ENCODE results near the gene CNNM3. TPM values are rescaled to one million over a fixed set of nuclear protein-coding genes. Genes with fewer than 3 reads are reported as not detected.

Gene CNNM3
- total RNA-seq, 2 donors from 2014 or later: 17.9 to 22.0 TPM

- Mint-ChIP-seq H3K36me3 (ENCODE audit: low read depth) (peaks cover 10% of the 10 kb centered on the region), H3K9me3 (no peaks in the 10 kb centered on the region), H3K27ac (peak overlapping the region; percentile 85), H3K4me1 (peaks cover 5% of the 10 kb centered on the region), H3K4me3 (peak overlapping the region; percentile 77), H3K27me3 (peaks cover 2% of the 10 kb centered on the region)
- ATAC-seq (replicated peaks): no peak
Measured at GRCh38 chr2:96866986-96867755, 51.1 kb downstream of the CNNM3 start.

- Mint-ChIP-seq H3K4me3 (peak overlapping the region; percentile 77), H3K27ac (peak overlapping the region; percentile 85), H3K36me3 (ENCODE audit: low read depth) (peaks cover 4% of the 10 kb centered on the region), H3K9me3 (no peaks in the 10 kb centered on the region), H3K4me1 (peaks cover 7% of the 10 kb centered on the region), H3K27me3 (peaks cover 2% of the 10 kb centered on the region)
- peak; percentile 33 for ATAC-seq (replicated peaks)
Measured at GRCh38 chr2:96867756-96868554, 51.9 kb downstream of the CNNM3 start.

GRCh38 chr2:96868555-96869280, 52.6 kb downstream of the CNNM3 start:
- H3K4me3 Mint-ChIP-seq: peak overlapping the region; percentile 77
- ATAC-seq (replicated peaks): peak; percentile 59
- no peaks in the 10 kb centered on the region for H3K36me3 Mint-ChIP-seq (ENCODE audit: low read depth)
- H3K27ac Mint-ChIP-seq: peak overlapping the region; percentile 85
- peaks cover 2% of the 10 kb centered on the region for H3K27me3 Mint-ChIP-seq
- H3K9me3 Mint-ChIP-seq: no peaks in the 10 kb centered on the region
- peaks cover 12% of the 10 kb centered on the region for H3K4me1 Mint-ChIP-seq

- peak; percentile 4 for ATAC-seq (replicated peaks)
- H3K4me3 Mint-ChIP-seq: no peak overlapping the region
Measured at GRCh38 chr2:96869281-96869821, 53.3 kb downstream of the CNNM3 start.

GRCh38 chr2:96869822-96870625, 54.0 kb downstream of the CNNM3 start, which contains the start of gene SEMA4C:
Gene SEMA4C (minus strand): TSS chr2:96870080. CDS start chr2:96867886, 2,194 bp downstream.
- Mint-ChIP-seq H3K9me3 (no peaks in the 10 kb centered on the region), H3K4me3 (peak within 1 kb of the TSS; percentile 73), H3K36me3 (ENCODE audit: low read depth) (no peaks in the 10 kb centered on the region), H3K4me1 (peaks cover 15% of the 10 kb centered on the region), H3K27me3 (peaks cover 2% of the 10 kb centered on the region), H3K27ac (peak within 1 kb of the TSS; percentile 74)
- ATAC-seq (replicated peaks): peak; percentile 19

More at GRCh38 chr2:96869281-96869821, 53.3 kb downstream of the CNNM3 start:
- Mint-ChIP-seq H3K4me1 (peaks cover 14% of the 10 kb centered on the region), H3K27me3 (peaks cover 2% of the 10 kb centered on the region), H3K9me3 (no peaks in the 10 kb centered on the region), H3K36me3 (ENCODE audit: low read depth) (no peaks in the 10 kb centered on the region), H3K27ac (no peak overlapping the region)

GRCh38 chr2:96870626-96871255, 54.7 kb downstream of the CNNM3 start:
- H3K9me3 Mint-ChIP-seq: no peaks in the 10 kb centered on the region
- ATAC-seq (replicated peaks): peak; percentile 45

GRCh38 chr2:96872591-96873349, 56.7 kb downstream of the CNNM3 start:
- Mint-ChIP-seq H3K27ac (no peak overlapping the region), H3K36me3 (ENCODE audit: low read depth) (no peaks in the 10 kb centered on the region), H3K9me3 (no peaks in the 10 kb centered on the region), H3K27me3 (peaks cover 2% of the 10 kb centered on the region), H3K4me1 (peaks cover 15% of the 10 kb centered on the region), H3K4me3 (no peak overlapping the region)
- no peak for ATAC-seq (replicated peaks)

More at GRCh38 chr2:96870626-96871255, 54.7 kb downstream of the CNNM3 start:
- H3K4me1 Mint-ChIP-seq: peaks cover 15% of the 10 kb centered on the region
- peaks cover 2% of the 10 kb centered on the region for H3K27me3 Mint-ChIP-seq
- no peaks in the 10 kb centered on the region for H3K36me3 Mint-ChIP-seq (ENCODE audit: low read depth)
- peak overlapping the region; percentile 74 for H3K27ac Mint-ChIP-seq
- peak overlapping the region; percentile 73 for H3K4me3 Mint-ChIP-seq

GRCh38 chr2:96873651-96874096, 57.6 kb downstream of the CNNM3 start:
- Mint-ChIP-seq H3K36me3 (ENCODE audit: low read depth) (no peaks in the 10 kb centered on the region), H3K4me3 (peak overlapping the region; percentile 37), H3K4me1 (peaks cover 15% of the 10 kb centered on the region), H3K27ac (peak overlapping the region; percentile 42), H3K9me3 (no peaks in the 10 kb centered on the region), H3K27me3 (peaks cover 2% of the 10 kb centered on the region)
- no peak for ATAC-seq (replicated peaks)

- Mint-ChIP-seq H3K4me1 (peaks cover 15% of the 10 kb centered on the region), H3K36me3 (ENCODE audit: low read depth) (no peaks in the 10 kb centered on the region), H3K9me3 (no peaks in the 10 kb centered on the region), H3K27ac (peak overlapping the region; percentile 42), H3K27me3 (peaks cover 2% of the 10 kb centered on the region), H3K4me3 (peak overlapping the region; percentile 37)
- peak; percentile 49 for ATAC-seq (replicated peaks)
Measured at GRCh38 chr2:96874198-96874831, 58.2 kb downstream of the CNNM3 start.

- Mint-ChIP-seq H3K36me3 (ENCODE audit: low read depth) (no peaks in the 10 kb centered on the region), H3K9me3 (no peaks in the 10 kb centered on the region), H3K27ac (peak overlapping the region; percentile 31), H3K4me1 (peaks cover 12% of the 10 kb centered on the region), H3K27me3 (peaks cover under 1% of the 10 kb centered on the region), H3K4me3 (no peak overlapping the region)
- no peak for ATAC-seq (replicated peaks)
Measured at GRCh38 chr2:96875498-96876268, 59.6 kb downstream of the CNNM3 start.

- no peak overlapping the region for H3K4me3 Mint-ChIP-seq
- peak; percentile 39 for ATAC-seq (replicated peaks)
- H3K36me3 Mint-ChIP-seq (ENCODE audit: low read depth): no peaks in the 10 kb centered on the region
- no peaks in the 10 kb centered on the region for H3K27me3 Mint-ChIP-seq
- peaks cover 10% of the 10 kb centered on the region for H3K4me1 Mint-ChIP-seq
- no peak overlapping the region for H3K27ac Mint-ChIP-seq
- H3K9me3 Mint-ChIP-seq: no peaks in the 10 kb centered on the region
Measured at GRCh38 chr2:96876269-96877041, 60.4 kb downstream of the CNNM3 start.
